NK-92 (cell line): ENCODE results near the gene ZNF575.
A peak's percentile ranks its signal among the peaks of the same experiment; 100 is the strongest.
"Not testable (repeated sequence)": the region's sequence is repeated elsewhere in the genome, so short reads cannot be mapped to it uniquely, and the experiment has no call there.

ENCODE experiments used
- DNase-seq: peaks from one replicate; lab custom pipeline; 2025; ENCODE audit not compliant: unreplicated experiment; lab: John Stamatoyannopoulos, UW

The ZNF575 gene

GRCh38 chr19:43510713-43511112 lies 22.3 kb upstream of the ZNF575 start:
- no peak for DNase-seq

- DNase-seq = no peak
Measured at GRCh38 chr19:43511324-43511723, 21.7 kb upstream of the ZNF575 start.

- not testable (repeated sequence) for DNase-seq
Measured at GRCh38 chr19:43512399-43512798, 20.6 kb upstream of the ZNF575 start.

GRCh38 chr19:43518051-43518450 lies 14.9 kb upstream of the ZNF575 start:
- DNase-seq = no peak

GRCh38 chr19:43519436-43520088 lies 13.4 kb upstream of the ZNF575 start:
- DNase-seq = peak; percentile 31

GRCh38 chr19:43522929-43523328 lies 10.1 kb upstream of the ZNF575 start:
- DNase-seq = no peak

GRCh38 chr19:43523696-43524095 lies 9.3 kb upstream of the ZNF575 start:
- not testable (repeated sequence) for DNase-seq

GRCh38 chr19:43524922-43525835 lies 7.8 kb upstream of the ZNF575 start:
- no peak for DNase-seq

- DNase-seq = no peak
Measured at GRCh38 chr19:43525836-43526771, 6.9 kb upstream of the ZNF575 start.

- no peak for DNase-seq
Measured at GRCh38 chr19:43526884-43527859, 5.8 kb upstream of the ZNF575 start, which contains the start of gene ETHE1. TSS of gene ETHE1 (minus strand) at chr19:43527201. CDS start at chr19:43527177, 24 bp downstream.

- DNase-seq = no peak
Measured at GRCh38 chr19:43527860-43528622, 4.9 kb upstream of the ZNF575 start.

- DNase-seq = no peak
Measured at GRCh38 chr19:43532571-43532961, 422 bp upstream of the ZNF575 start.

- peak; percentile 66 for DNase-seq
Measured at GRCh38 chr19:43533546-43534304, 737 bp downstream of the ZNF575 start.

- no peak for DNase-seq
Measured at GRCh38 chr19:43534305-43534815, 1.4 kb downstream of the ZNF575 start.

GRCh38 chr19:43534816-43535761 lies 2.1 kb downstream of the ZNF575 start:
- DNase-seq = no peak

GRCh38 chr19:43538922-43539321 lies 5.9 kb downstream of the ZNF575 start:
- no peak for DNase-seq

GRCh38 chr19:43540381-43540780 lies 7.4 kb downstream of the ZNF575 start:
- DNase-seq = no peak
